ENCODE measurements around the gene LHFPL6. TPM values are rescaled to one million over a fixed set of nuclear protein-coding genes. Genes with fewer than 3 reads are reported as not detected.

Gene LHFPL6
- total RNA-seq, 2 donors from 2014 or later, result 7.5 to 40.0 TPM

DNA sequence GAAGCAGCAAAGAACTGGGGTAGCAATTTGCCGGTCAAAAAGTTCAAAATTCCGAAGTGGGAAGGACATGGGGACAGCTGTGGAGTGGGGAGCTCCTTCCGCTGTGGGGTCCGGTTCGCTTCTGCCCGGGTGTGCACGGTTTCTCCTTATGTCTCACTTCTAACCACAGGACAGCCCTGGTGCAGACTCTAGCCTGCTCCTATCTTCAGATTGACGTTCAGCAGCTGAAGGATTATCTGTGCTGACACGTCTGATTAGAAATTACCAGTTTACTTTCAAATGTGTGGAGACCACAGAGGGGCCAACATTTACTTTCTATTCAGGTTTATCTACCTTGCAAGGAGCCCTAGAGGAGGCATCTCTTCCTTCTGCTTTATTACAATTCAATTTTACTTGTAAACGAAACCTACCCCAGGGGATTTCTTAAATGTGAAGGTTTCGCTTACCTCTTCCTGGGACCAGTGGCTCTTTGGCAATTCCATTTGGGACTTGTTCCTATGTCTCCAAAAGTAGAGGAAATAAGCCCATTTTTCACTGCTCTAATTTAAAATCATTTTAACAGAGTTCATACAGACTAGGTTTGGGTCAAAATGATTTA, 27.3 kb downstream of the LHFPL6 start:
- Histone ChIP-seq H3K4me1 (replicated peaks) (no peaks in the 10 kb centered on the region), H3K4me3 (no peak overlapping the region), H3K27me3 (replicated peaks; ENCODE audit: insufficient read depth) (no peaks in the 10 kb centered on the region), H3K9me3 (no peaks in the 10 kb centered on the region), H3K27ac (no peak overlapping the region), H3K36me3 (no peaks in the 10 kb centered on the region)
- no peak for DNase-seq (ENCODE audit: low spot score)
- intact Hi-C loops (cut with DNase I), result no loop called here
- TF ChIP-seq POLR2AphosphoS5 (IDR thresholded peaks at IDR 0.05) (no peak), POLR2A (IDR thresholded peaks at IDR 0.05) (no peak)
- TF ChIP-seq, protein P1, sequence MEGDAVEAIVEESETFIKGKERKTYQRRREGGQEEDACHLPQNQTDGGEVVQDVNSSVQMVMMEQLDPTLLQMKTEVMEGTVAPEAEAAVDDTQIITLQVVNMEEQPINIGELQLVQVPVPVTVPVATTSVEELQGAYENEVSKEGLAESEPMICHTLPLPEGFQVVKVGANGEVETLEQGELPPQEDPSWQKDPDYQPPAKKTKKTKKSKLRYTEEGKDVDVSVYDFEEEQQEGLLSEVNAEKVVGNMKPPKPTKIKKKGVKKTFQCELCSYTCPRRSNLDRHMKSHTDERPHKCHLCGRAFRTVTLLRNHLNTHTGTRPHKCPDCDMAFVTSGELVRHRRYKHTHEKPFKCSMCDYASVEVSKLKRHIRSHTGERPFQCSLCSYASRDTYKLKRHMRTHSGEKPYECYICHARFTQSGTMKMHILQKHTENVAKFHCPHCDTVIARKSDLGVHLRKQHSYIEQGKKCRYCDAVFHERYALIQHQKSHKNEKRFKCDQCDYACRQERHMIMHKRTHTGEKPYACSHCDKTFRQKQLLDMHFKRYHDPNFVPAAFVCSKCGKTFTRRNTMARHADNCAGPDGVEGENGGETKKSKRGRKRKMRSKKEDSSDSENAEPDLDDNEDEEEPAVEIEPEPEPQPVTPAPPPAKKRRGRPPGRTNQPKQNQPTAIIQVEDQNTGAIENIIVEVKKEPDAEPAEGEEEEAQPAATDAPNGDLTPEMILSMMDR (IDR thresholded peaks at IDR 0.05), result no peak
- 91% methylated on average over 11 of the region's 11 CpGs for WGBS

- 92% methylated on average over 15 of the region's 15 CpGs for WGBS
- intact Hi-C loops (cut with DNase I), result no loop called here
Measured at GRCh38 chr13:39571502-39572092, 31.4 kb downstream of the LHFPL6 start.

DNA sequence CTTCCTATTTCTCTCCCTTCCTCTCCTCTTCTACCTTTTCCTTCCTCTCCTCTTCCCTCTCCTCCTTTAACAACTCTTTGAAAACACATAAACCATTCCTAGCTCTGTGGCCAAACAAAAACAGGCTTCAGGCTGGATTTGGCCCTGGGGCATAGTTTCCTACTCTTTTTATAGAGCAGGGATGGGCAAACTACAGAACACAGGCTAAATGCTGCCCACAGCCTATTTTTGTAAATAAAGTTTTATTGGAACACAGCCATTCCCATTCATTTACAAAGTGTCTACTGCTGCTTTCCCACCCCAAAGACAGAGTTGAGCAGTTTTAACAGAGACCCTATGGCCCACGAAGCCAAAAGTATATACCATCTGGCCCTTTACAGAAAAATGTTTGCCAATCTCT, 35.4 kb downstream of the LHFPL6 start:
- H3K27me3 ChIP-seq (replicated peaks; ENCODE audit: insufficient read depth), result no peaks in the 10 kb centered on the region
- no peak for DNase-seq (ENCODE audit: low spot score)
- no peak overlapping the region for H3K27ac ChIP-seq
- 39% methylated on average over 1 of the region's 1 CpG for WGBS
- no peak overlapping the region for H3K4me3 ChIP-seq
- no peaks in the 10 kb centered on the region for H3K9me3 ChIP-seq
- intact Hi-C loops (cut with DNase I), result no loop called here
- H3K36me3 ChIP-seq, result no peaks in the 10 kb centered on the region
- TF ChIP-seq POLR2A (IDR thresholded peaks at IDR 0.05) (no peak), POLR2AphosphoS5 (IDR thresholded peaks at IDR 0.05) (no peak)
- TF ChIP-seq, protein P1 (IDR thresholded peaks at IDR 0.05), result no peak
- no peaks in the 10 kb centered on the region for H3K4me1 ChIP-seq (replicated peaks)

More at GRCh38 chr13:39571502-39572092, 31.4 kb downstream of the LHFPL6 start:
- no peak for DNase-seq (ENCODE audit: low spot score)
- H3K4me1 ChIP-seq (replicated peaks), result no peaks in the 10 kb centered on the region
- H3K9me3 ChIP-seq, result no peaks in the 10 kb centered on the region
- TF ChIP-seq, protein P1 (IDR thresholded peaks at IDR 0.05), result no peak
- TF ChIP-seq POLR2AphosphoS5 (IDR thresholded peaks at IDR 0.05) (no peak), POLR2A (IDR thresholded peaks at IDR 0.05) (no peak)
- H3K27me3 ChIP-seq (replicated peaks; ENCODE audit: insufficient read depth), result no peaks in the 10 kb centered on the region
- H3K4me3 ChIP-seq, result no peak overlapping the region
- H3K36me3 ChIP-seq, result no peaks in the 10 kb centered on the region
- no peak overlapping the region for H3K27ac ChIP-seq

GRCh38 chr13:39566216-39566869, 36.6 kb downstream of the LHFPL6 start:
- intact Hi-C loops (cut with DNase I), result no loop called here
- no peak for DNase-seq (ENCODE audit: low spot score)

More at GRCh38 chr13:39566216-39566869, 36.6 kb downstream of the LHFPL6 start:
- Histone ChIP-seq H3K4me3 (no peak overlapping the region), H3K27ac (no peak overlapping the region), H3K4me1 (replicated peaks) (no peaks in the 10 kb centered on the region), H3K27me3 (replicated peaks; ENCODE audit: insufficient read depth) (no peaks in the 10 kb centered on the region), H3K36me3 (no peaks in the 10 kb centered on the region), H3K9me3 (no peaks in the 10 kb centered on the region)
- TF ChIP-seq POLR2A (IDR thresholded peaks at IDR 0.05) (no peak), POLR2AphosphoS5 (IDR thresholded peaks at IDR 0.05) (no peak)
- TF ChIP-seq, protein P1 (IDR thresholded peaks at IDR 0.05), result no peak
- WGBS, result 81% methylated on average over 8 of the region's 8 CpGs

Measured in prostate gland (tissue), 2 donors.